ENCODE data around the gene MYO9B. TPM values are rescaled to one million over a fixed set of nuclear protein-coding genes. Genes with fewer than 3 reads are reported as not detected.

The MYO9B gene
- polyA plus RNA-seq, 3 donors = 5.9 to 366 (median 7.5) TPM

GRCh38 chr19:17229890-17230289 lies 154.3 kb downstream of the MYO9B start:
- no peak overlapping the region for H3K4me3 Mint-ChIP-seq

GRCh38 chr19:17232258-17232657 lies 156.7 kb downstream of the MYO9B start:
- H3K27me3 ChIP-seq (ENCODE audit: control insufficient read depth in 2 of 2, insufficient read depth in 2 of 2, low read length in 2 of 2) = no peaks in the 10 kb centered on the region
- TF ChIP-seq CTCF (IDR thresholded peaks at IDR 0.05) = no peak
- no peak overlapping the region for H3K4me2 ChIP-seq (replicated peaks; ENCODE audit: extremely low read depth, low read length, poor library complexity, severe bottlenecking)
- H3K27ac ChIP-seq (ENCODE audit: low read depth in 1 of 2, low read length in 2 of 2) = no peak overlapping the region
- H2AFZ ChIP-seq (ENCODE audit: insufficient read depth, low read depth, low read length, poor library complexity, severe bottlenecking) = no peak overlapping the region
- peaks cover 24% of the 10 kb centered on the region for H4K20me1 ChIP-seq (ENCODE audit: insufficient read depth, low read length)
- peaks cover 0 to 3% (median 2%) of the 10 kb centered on the region in 3 donors for H3K27me3 Mint-ChIP-seq (ENCODE audit: low read depth in 3 of 3)
- no peak overlapping the region for H3K9ac ChIP-seq (ENCODE audit: insufficient read depth, low read length, poor library complexity, severe bottlenecking)
- 100% methylated on average over 17 of the region's 25 CpGs for WGBS (ENCODE audit: insufficient coverage)
- H3K79me2 ChIP-seq (ENCODE audit: insufficient read depth, low read length) = peaks cover 8% of the 10 kb centered on the region
- peaks cover 21 to 51% of the 10 kb centered on the region in 2 donors for H3K36me3 Mint-ChIP-seq
- H3K36me3 ChIP-seq (replicated peaks in 1 of 2; ENCODE audit: control insufficient read depth in 1 of 2, insufficient read depth in 2 of 2, low read length in 2 of 2) = peaks cover 8 to 41% of the 10 kb centered on the region in 2 donors
- peaks cover 0 to 1% (median 0%) of the 10 kb centered on the region in 7 donors for H3K9me3 Mint-ChIP-seq
- no peak overlapping the region for H3K4me3 ChIP-seq (replicated peaks in 1 of 3; ENCODE audit: low read depth in 2 of 3, low read length in 3 of 3)
- intact Hi-C loops (cut with micrococcal nuclease) = no loop called here
- H3K4me3 Mint-ChIP-seq = no peak overlapping the region
- no peak for DNase-seq
- H3K27ac Mint-ChIP-seq = no peak overlapping the region
- peaks cover 18% of the 10 kb centered on the region for H3K4me1 Mint-ChIP-seq
- H3K4me1 ChIP-seq (ENCODE audit: control insufficient read depth in 1 of 2, insufficient read depth in 2 of 2, low read length in 2 of 2) = peaks cover 14 to 25% of the 10 kb centered on the region in 2 donors
- no peaks in the 10 kb centered on the region for H3K9me3 ChIP-seq (replicated peaks in 1 of 2; ENCODE audit: control insufficient read depth in 1 of 2, insufficient read depth in 1 of 2, low read length in 2 of 2)

More at GRCh38 chr19:17229890-17230289, 154.3 kb downstream of the MYO9B start:
- Histone ChIP-seq H3K36me3 (replicated peaks in 1 of 2; ENCODE audit: control insufficient read depth in 1 of 2, insufficient read depth in 2 of 2, low read length in 2 of 2) (peaks cover 8 to 41% of the 10 kb centered on the region in 2 donors), H3K4me2 (replicated peaks; ENCODE audit: extremely low read depth, low read length, poor library complexity, severe bottlenecking) (no peak overlapping the region), H2AFZ (ENCODE audit: insufficient read depth, low read depth, low read length, poor library complexity, severe bottlenecking) (no peak overlapping the region), H3K79me2 (ENCODE audit: insufficient read depth, low read length) (peaks cover 13% of the 10 kb centered on the region), H3K4me3 (replicated peaks in 1 of 3; ENCODE audit: low read depth in 2 of 3, low read length in 3 of 3) (no peak overlapping the region), H3K27ac (ENCODE audit: low read depth in 1 of 2, low read length in 2 of 2) (no peak overlapping the region), H3K27me3 (ENCODE audit: control insufficient read depth in 2 of 2, insufficient read depth in 2 of 2, low read length in 2 of 2) (no peaks in the 10 kb centered on the region), H3K9me3 (replicated peaks in 1 of 2; ENCODE audit: control insufficient read depth in 1 of 2, insufficient read depth in 1 of 2, low read length in 2 of 2) (no peaks in the 10 kb centered on the region), H3K9ac (ENCODE audit: insufficient read depth, low read length, poor library complexity, severe bottlenecking) (no peak overlapping the region), H3K4me1 (ENCODE audit: control insufficient read depth in 1 of 2, insufficient read depth in 2 of 2, low read length in 2 of 2) (peaks cover 17 to 26% of the 10 kb centered on the region in 2 donors), H4K20me1 (ENCODE audit: insufficient read depth, low read length) (peaks cover 31% of the 10 kb centered on the region)
- Mint-ChIP-seq H3K27me3 (ENCODE audit: low read depth in 3 of 3) (peaks cover 0 to 3% (median 0%) of the 10 kb centered on the region in 3 donors), H3K36me3 (peaks cover 21 to 49% of the 10 kb centered on the region in 2 donors), H3K9me3 (peaks cover 0 to 2% (median 0%) of the 10 kb centered on the region in 7 donors), H3K4me1 (peaks cover 18% of the 10 kb centered on the region), H3K27ac (no peak overlapping the region)
- DNase-seq = no peak
- no peak for TF ChIP-seq CTCF (IDR thresholded peaks at IDR 0.05)
- intact Hi-C loops (cut with micrococcal nuclease) = loop anchor here in 1 of 2 donors (5.0 kb wide), 1 partner anchor 153 kb away; the partner anchor contains the start of genes HAUS8 and MYO9B
- WGBS (ENCODE audit: insufficient coverage) = 95% methylated on average over 3 of the region's 3 CpGs

All from CD14-positive monocyte (primary cell).